ENCODE measurements around the gene LCMT2. TPM values are rescaled to one million over a fixed set of nuclear protein-coding genes. Genes with fewer than 3 reads are reported as not detected.
A peak's percentile ranks its signal among the peaks of the same experiment; 100 is the strongest.

The LCMT2 gene
- total and polyA plus RNA-seq, 8 donors: 6.9 to 10.9 (median 9.0) TPM

DNA sequence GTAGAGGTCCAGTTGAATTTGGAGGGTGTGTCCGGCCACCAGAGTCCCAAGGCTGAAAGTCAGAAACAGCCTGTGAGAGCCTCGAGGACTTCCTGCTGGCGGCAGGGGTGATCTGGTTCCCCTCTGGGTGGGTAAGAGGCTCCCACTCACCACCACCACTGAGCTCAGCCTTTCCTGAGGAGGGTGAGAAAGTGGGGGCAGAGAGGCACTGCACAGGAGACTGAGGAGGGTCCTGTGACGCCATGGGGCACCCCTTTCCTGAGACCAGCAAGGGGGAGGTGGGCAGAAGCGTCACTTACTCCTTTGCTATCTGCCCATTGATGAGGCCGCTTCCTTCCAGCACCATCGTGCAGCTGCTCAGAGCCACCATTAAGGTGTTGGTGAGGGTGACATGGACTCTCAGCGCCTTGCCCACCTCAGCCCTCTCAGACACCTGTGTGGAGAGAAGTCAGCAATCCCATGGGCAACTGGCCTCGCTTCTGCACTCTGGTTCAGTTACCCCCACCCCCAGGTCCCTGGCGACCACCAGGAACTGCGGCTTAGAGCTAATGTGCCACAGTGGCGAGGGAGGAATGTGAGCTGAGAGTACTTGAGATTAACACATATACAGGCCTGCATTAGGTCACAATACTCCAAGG, 53.7 kb downstream of the LCMT2 start:
- intact Hi-C loops (cut with DNase I): loop anchor here in 1 of 2 donors (10.0 kb wide), 1 partner anchor 52 kb away; the partner anchor contains the start of gene EPB42
- no peak overlapping the region for H3K27ac ChIP-seq
- H3K27me3 ChIP-seq: peaks cover 0 to 28% of the 10 kb centered on the region in 2 donors
- ATAC-seq (no peak), DNase-seq (no peak)
- no peak overlapping the region for H3K4me3 ChIP-seq
- H3K9me3 ChIP-seq: peaks cover 0 to 2% of the 10 kb centered on the region in 2 donors
- H3K4me1 ChIP-seq: no peaks in the 10 kb centered on the region
- TF ChIP-seq, protein P1, sequence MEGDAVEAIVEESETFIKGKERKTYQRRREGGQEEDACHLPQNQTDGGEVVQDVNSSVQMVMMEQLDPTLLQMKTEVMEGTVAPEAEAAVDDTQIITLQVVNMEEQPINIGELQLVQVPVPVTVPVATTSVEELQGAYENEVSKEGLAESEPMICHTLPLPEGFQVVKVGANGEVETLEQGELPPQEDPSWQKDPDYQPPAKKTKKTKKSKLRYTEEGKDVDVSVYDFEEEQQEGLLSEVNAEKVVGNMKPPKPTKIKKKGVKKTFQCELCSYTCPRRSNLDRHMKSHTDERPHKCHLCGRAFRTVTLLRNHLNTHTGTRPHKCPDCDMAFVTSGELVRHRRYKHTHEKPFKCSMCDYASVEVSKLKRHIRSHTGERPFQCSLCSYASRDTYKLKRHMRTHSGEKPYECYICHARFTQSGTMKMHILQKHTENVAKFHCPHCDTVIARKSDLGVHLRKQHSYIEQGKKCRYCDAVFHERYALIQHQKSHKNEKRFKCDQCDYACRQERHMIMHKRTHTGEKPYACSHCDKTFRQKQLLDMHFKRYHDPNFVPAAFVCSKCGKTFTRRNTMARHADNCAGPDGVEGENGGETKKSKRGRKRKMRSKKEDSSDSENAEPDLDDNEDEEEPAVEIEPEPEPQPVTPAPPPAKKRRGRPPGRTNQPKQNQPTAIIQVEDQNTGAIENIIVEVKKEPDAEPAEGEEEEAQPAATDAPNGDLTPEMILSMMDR (IDR thresholded peaks at IDR 0.05): no peak
- no peaks in the 10 kb centered on the region for H3K36me3 ChIP-seq

DNA sequence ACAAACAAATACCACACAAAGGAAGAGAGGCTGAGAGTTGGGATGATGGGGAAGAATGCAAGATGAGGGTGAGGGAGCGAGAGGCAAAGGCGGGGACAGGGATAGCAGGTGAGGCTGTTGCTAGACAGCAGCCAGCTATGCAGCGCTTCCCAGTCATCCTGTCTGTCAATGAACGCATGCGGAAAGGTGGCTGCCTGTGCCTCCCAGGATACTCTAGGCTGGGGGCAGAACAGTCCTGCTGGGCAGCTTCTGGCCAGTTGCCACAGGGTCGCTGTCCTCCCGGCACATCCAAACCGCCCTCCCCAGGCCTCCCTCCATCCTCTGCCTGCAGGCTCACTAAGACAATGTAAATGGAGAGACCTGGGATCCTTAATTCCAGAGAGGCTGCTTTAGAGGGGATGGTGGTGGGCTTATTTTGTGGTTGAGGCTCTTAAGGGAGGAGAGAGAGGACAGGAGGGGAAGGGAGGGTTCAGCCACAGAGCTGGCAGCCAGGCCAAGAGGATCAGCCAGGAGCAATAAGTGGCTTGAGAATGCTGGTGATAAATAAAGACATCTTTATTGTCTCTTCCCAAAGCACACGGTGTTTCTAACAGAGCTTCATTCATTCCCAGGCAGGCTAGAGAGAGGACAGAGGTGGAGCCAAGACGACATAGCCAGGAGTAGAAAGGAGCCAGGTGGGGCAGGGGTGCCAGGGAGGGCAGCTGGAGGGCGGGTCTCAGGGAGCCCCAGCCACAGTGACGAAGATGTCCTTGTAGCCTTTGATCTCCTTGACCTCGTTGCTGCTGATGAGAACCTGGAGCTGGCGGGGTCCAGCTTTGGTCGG, 54.4 kb downstream of the LCMT2 start:
- DNase-seq (no peak), ATAC-seq (no peak)
- Histone ChIP-seq H3K9me3 (peaks cover 0 to 2% of the 10 kb centered on the region in 2 donors), H3K36me3 (no peaks in the 10 kb centered on the region), H3K4me3 (no peak overlapping the region), H3K27ac (no peak overlapping the region), H3K27me3 (peaks cover 0 to 28% of the 10 kb centered on the region in 2 donors), H3K4me1 (no peaks in the 10 kb centered on the region)
- intact Hi-C loops (cut with DNase I): loop anchor here in 1 of 2 donors (10.0 kb wide), 1 partner anchor 51 kb away; the partner anchor contains the start of gene EPB42
- TF ChIP-seq, protein P1 (IDR thresholded peaks at IDR 0.05): no peak

DNA sequence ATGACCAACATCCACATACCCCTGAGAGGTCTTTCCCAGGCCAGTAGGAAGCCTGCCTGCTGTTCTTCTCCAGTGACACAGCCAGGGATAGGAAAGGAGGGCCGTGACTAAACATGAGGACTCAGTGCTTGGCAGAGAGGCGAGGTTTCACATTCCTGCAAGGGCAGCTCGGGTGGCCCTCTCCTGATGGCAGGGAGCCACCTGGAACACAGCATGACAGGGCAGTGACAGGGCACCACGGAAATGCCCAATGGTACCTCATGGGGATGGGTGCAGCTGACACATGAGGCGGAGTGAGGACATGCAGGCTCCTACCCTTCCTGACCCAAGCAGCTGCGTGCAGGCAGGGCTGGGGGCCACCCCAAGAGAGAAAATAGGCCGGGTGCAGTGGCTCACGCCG, 56.2 kb downstream of the LCMT2 start:
- DNase-seq (no peak), ATAC-seq (peak; percentile 71)
- intact Hi-C loops (cut with DNase I): loop anchor here in 1 of 2 donors (10.0 kb wide), 1 partner anchor 49 kb away; the partner anchor contains the start of gene EPB42
- H3K4me1 ChIP-seq: peaks cover 0 to 6% of the 10 kb centered on the region in 2 donors
- no peak overlapping the region for H3K27ac ChIP-seq
- peaks cover 0 to 27% of the 10 kb centered on the region in 2 donors for H3K27me3 ChIP-seq
- no peak overlapping the region for H3K4me3 ChIP-seq
- no peaks in the 10 kb centered on the region for H3K36me3 ChIP-seq
- H3K9me3 ChIP-seq: peaks cover 0 to 2% of the 10 kb centered on the region in 2 donors
- TF ChIP-seq, protein P1 (IDR thresholded peaks at IDR 0.05): no peak

Other genes with a start within 250 kb of the LCMT2 start
- 10 to 100 TPM; 28.6 to 31.5 TPM for gene UBR1, start 224.5 kb downstream of the LCMT2 start, total RNA-seq
- gene UBR1, start 224.5 kb downstream of the LCMT2 start, polyA plus RNA-seq (ENCODE audit: insufficient read length in 6 of 6): 10 to 100 TPM; 24.3 to 31.3 (median 28.0) TPM
- gene TMEM62, start 197.0 kb downstream of the LCMT2 start, total RNA-seq: 10 to 100 TPM; 28.0 to 31.0 TPM
- 10 to 100 TPM; 16.7 to 22.0 (median 18.7) TPM for gene TMEM62, start 197.0 kb downstream of the LCMT2 start, polyA plus RNA-seq (ENCODE audit: insufficient read length in 6 of 6)
- gene CCNDBP1, start 145.2 kb downstream of the LCMT2 start, total RNA-seq: 10 to 100 TPM; 53.2 to 56.3 TPM
- 10 to 100 TPM; 47.5 to 64.5 (median 56.0) TPM for gene CCNDBP1, start 145.2 kb downstream of the LCMT2 start, polyA plus RNA-seq (ENCODE audit: insufficient read length in 6 of 6)
- gene EPB42, start 109.6 kb downstream of the LCMT2 start, total RNA-seq: not detected
- 1 to 10 TPM; 1.1 to 5.3 (median 3.5) TPM for gene EPB42, start 109.6 kb downstream of the LCMT2 start, polyA plus RNA-seq (ENCODE audit: insufficient read length in 6 of 6)
- not detected for gene TGM5, start 63.6 kb downstream of the LCMT2 start, total RNA-seq
- not detected for gene TGM5, start 63.6 kb downstream of the LCMT2 start, polyA plus RNA-seq (ENCODE audit: insufficient read length in 6 of 6)
- not detected for gene TGM7, start 28.3 kb downstream of the LCMT2 start, total RNA-seq
- not detected for gene TGM7, start 28.3 kb downstream of the LCMT2 start, polyA plus RNA-seq (ENCODE audit: insufficient read length in 6 of 6)
- 10 to 100 TPM; 19.9 to 25.5 TPM for gene ZSCAN29, start 40.5 kb upstream of the LCMT2 start, total RNA-seq
- gene ZSCAN29, start 40.5 kb upstream of the LCMT2 start, polyA plus RNA-seq (ENCODE audit: insufficient read length in 6 of 6): 10 to 100 TPM; 32.2 to 36.1 (median 34.6) TPM
- 10 to 100 TPM; 18.5 to 20.8 TPM for gene TUBGCP4, start 40.5 kb upstream of the LCMT2 start, total RNA-seq
- gene TUBGCP4, start 40.5 kb upstream of the LCMT2 start, polyA plus RNA-seq (ENCODE audit: insufficient read length in 6 of 6): 10 to 100 TPM; 23.9 to 29.0 (median 28.1) TPM
- 10 to 100 TPM; 32.7 to 42.4 TPM for gene TP53BP1, start 162.6 kb upstream of the LCMT2 start, total RNA-seq
- gene TP53BP1, start 162.6 kb upstream of the LCMT2 start, polyA plus RNA-seq (ENCODE audit: insufficient read length in 6 of 6): 100 to 1,000 TPM in 2 of 6 donors, 10 to 100 TPM in 4; 85.9 to 112 (median 95.5) TPM
- gene MAP1A, start 187.0 kb upstream of the LCMT2 start, total RNA-seq: 10 to 100 TPM; 12.7 to 13.4 TPM
- gene MAP1A, start 187.0 kb upstream of the LCMT2 start, polyA plus RNA-seq (ENCODE audit: insufficient read length in 6 of 6): 1 to 10 TPM; 6.4 to 9.4 (median 8.5) TPM